Mesothelial cell of epicardium (in vitro differentiated cells): ENCODE measurements around the gene FGF14. TPM values are rescaled to one million over a fixed set of nuclear protein-coding genes. Genes with fewer than 3 reads are reported as not detected.

ENCODE experiments used
- DNase-seq, 2 experiments: peaks; one replicate each; pipeline ENCODE4 v3.0.0; 2021; ENCODE audit warnings: low spot score in 2 of 2; ENCODE audit not compliant: unreplicated experiment in 2 of 2
- H3K27ac Mint-ChIP-seq: 2 replicates; pipeline ENCODE4 v1.8.0; 2021; ENCODE audit warnings: mixed read lengths
- H3K27me3 Mint-ChIP-seq: 2 replicates; pipeline ENCODE4 v1.8.0; 2021; ENCODE audit warnings: low read depth, mixed read lengths
- H3K36me3 Mint-ChIP-seq: 2 replicates; pipeline ENCODE4 v1.8.0; 2021; ENCODE audit warnings: mixed read lengths
- H3K4me1 Mint-ChIP-seq: 2 replicates; pipeline ENCODE4 v1.8.0; 2021; ENCODE audit warnings: mixed read lengths
- H3K4me3 Mint-ChIP-seq: 2 replicates; pipeline ENCODE4 v1.8.0; 2021; ENCODE audit warnings: mild to moderate bottlenecking, moderate library complexity, mixed read lengths
- H3K9me3 Mint-ChIP-seq: 2 replicates; pipeline ENCODE4 v1.8.0; 2021; ENCODE audit warnings: mixed read lengths
- microRNA-seq: library from miRNA; unstranded; fragments of <30 nt; microRNA quantifications from one replicate; pipeline ENCODE4 v1.2.0, GENCODE V29; 2021; ENCODE audit warnings: inconsistent platforms, mixed read lengths
- total RNA-seq: library from RNA; stranded (reverse); gene quantifications from 3 replicates; pipeline ENCODE4 v1.2.1, GENCODE V29; 2021
- TF ChIP-seq, protein P1 (sequence below): fragments of 200-600 bp; sonication (generic); IDR thresholded peaks from one replicate; pipeline ENCODE4 v1.5.0; 2021; ENCODE audit warnings: antibody characterized with exemption; ENCODE audit not compliant: unreplicated experiment

FGF14 gene
- total RNA-seq, 1 donor from 2014 or later: 0.02 TPM

- Mint-ChIP-seq H3K36me3 (no peaks in the 10 kb centered on the region), H3K4me3 (no peak overlapping the region), H3K27ac (no peak overlapping the region), H3K4me1 (no peaks in the 10 kb centered on the region), H3K27me3 (no peaks in the 10 kb centered on the region), H3K9me3 (peaks cover 8% of the 10 kb centered on the region)
- TF ChIP-seq, protein P1, sequence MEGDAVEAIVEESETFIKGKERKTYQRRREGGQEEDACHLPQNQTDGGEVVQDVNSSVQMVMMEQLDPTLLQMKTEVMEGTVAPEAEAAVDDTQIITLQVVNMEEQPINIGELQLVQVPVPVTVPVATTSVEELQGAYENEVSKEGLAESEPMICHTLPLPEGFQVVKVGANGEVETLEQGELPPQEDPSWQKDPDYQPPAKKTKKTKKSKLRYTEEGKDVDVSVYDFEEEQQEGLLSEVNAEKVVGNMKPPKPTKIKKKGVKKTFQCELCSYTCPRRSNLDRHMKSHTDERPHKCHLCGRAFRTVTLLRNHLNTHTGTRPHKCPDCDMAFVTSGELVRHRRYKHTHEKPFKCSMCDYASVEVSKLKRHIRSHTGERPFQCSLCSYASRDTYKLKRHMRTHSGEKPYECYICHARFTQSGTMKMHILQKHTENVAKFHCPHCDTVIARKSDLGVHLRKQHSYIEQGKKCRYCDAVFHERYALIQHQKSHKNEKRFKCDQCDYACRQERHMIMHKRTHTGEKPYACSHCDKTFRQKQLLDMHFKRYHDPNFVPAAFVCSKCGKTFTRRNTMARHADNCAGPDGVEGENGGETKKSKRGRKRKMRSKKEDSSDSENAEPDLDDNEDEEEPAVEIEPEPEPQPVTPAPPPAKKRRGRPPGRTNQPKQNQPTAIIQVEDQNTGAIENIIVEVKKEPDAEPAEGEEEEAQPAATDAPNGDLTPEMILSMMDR: no peak
- DNase-seq: no peak
These were observed 728.3 kb downstream of the FGF14 start for GRCh38 chr13:101673360-101674105.

DNA sequence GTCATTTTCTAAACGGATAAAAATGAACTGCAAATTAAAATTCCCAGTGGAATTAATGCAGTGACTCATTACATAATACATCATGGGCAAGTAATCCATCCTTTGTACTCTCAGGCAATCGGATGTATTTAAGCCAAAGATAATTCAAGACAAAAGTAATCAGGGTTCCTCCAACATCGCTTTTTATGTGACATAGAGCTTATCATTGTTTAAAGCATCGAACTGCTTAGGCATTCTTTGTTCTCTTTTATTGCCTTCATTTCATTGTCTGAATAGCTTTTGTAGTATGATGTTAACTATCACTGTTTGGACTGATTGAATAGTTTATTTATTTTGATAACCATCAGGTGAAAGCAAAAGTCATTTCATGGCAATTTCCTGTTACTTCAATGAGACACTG is 740.0 kb downstream of the FGF14 start:
- H3K27me3 Mint-ChIP-seq: no peaks in the 10 kb centered on the region
- no peaks in the 10 kb centered on the region for H3K36me3 Mint-ChIP-seq
- no peak overlapping the region for H3K4me3 Mint-ChIP-seq
- no peaks in the 10 kb centered on the region for H3K4me1 Mint-ChIP-seq
- H3K9me3 Mint-ChIP-seq: peaks cover 10% of the 10 kb centered on the region
- TF ChIP-seq, protein P1: no peak
- no peak for DNase-seq
- H3K27ac Mint-ChIP-seq: no peak overlapping the region

Small RNA genes within 50 kb of the gene (microRNA-seq; reads per million reads assigned to microRNA genes)
- gene MIR2681 (not detected), gene MIR4705 (not detected)

Other genes with a start within 250 kb of the FGF14 start
- gene TPP2, start 194.9 kb upstream of the FGF14 start, total RNA-seq: 44.6 to 54.2 TPM (median 45.4 TPM) in 3 replicates